GM10248 (cell line): ENCODE data around the gene VASN.

Experiments used
- CTCF ChIA-PET: fragments of 300-600 bp; sonication (Branson Sonifier 250); formaldehyde crosslinking; extraction: SDS; loops from one replicate; lab custom pipeline; 2021; ENCODE audit warnings: antibody characterized with exemption; lab: Yijun Ruan, JAX
- POLR2A ChIA-PET: fragments of 350-650 bp; sonication (Branson Sonifier 250); formaldehyde crosslinking; extraction: SDS; loops from one replicate; lab custom pipeline; 2020; ENCODE audit warnings: antibody characterized with exemption; lab: Yijun Ruan, JAX
- DNase-seq: peaks from one replicate; pipeline ENCODE4 v3.0.0; 2012; ENCODE audit errors: extremely low spot score
- TF ChIP-seq, protein P1 (sequence below): IDR thresholded peaks from 2 replicates; pipeline ENCODE4 v1.5.1; 2012; ENCODE audit warnings: mild to moderate bottlenecking, low read depth; ENCODE audit errors: extremely low read depth, missing control alignments, control extremely low read depth

VASN gene

DNA sequence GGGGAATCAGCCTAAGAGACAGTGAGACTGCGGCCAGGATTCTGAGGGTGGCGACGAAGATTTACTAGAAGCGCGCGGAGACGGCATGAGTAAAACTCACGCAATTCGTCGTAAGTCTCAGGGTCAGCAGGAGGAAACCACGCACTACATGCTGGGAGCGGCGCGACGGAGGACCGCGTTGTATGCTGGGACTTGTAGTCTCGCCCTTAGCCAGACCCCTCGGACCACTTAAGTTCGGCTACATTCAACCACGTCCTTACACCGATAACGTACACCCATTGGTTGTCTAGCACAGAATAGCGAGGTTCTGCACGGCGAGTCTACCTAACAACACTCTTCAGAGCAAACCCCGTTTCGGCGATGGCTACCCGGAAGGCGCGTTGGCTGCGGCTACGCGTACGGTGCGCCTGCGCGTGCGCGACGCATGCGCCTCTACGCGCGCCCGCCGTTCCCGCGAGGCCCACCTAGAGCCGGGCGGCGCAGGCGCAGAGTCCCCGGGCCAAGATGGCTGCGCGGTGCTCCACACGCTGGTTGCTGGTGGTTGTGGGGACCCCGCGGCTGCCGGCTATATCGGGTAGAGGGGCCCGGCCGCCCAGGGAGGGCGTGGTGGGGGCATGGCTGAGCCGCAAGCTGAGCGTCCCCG, 53.9 kb downstream of the VASN start, which contains the start of gene DNAJA3:
Gene DNAJA3 (plus strand): TSS at position 491 of the 643 bp plus-strand sequence. CDS start 14 bp downstream, at position 505.
- TF ChIP-seq, protein P1, sequence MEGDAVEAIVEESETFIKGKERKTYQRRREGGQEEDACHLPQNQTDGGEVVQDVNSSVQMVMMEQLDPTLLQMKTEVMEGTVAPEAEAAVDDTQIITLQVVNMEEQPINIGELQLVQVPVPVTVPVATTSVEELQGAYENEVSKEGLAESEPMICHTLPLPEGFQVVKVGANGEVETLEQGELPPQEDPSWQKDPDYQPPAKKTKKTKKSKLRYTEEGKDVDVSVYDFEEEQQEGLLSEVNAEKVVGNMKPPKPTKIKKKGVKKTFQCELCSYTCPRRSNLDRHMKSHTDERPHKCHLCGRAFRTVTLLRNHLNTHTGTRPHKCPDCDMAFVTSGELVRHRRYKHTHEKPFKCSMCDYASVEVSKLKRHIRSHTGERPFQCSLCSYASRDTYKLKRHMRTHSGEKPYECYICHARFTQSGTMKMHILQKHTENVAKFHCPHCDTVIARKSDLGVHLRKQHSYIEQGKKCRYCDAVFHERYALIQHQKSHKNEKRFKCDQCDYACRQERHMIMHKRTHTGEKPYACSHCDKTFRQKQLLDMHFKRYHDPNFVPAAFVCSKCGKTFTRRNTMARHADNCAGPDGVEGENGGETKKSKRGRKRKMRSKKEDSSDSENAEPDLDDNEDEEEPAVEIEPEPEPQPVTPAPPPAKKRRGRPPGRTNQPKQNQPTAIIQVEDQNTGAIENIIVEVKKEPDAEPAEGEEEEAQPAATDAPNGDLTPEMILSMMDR = no peak
- peak; percentile 98 for DNase-seq
- POLR2A ChIA-PET = no interaction called here
- CTCF ChIA-PET = interaction anchor here (1.0 to 2.1 kb wide), 2 partner anchors 8 to 23 kb away, joined by 3 to 5 read pairs; no protein-coding TSS in a partner anchor

DNA sequence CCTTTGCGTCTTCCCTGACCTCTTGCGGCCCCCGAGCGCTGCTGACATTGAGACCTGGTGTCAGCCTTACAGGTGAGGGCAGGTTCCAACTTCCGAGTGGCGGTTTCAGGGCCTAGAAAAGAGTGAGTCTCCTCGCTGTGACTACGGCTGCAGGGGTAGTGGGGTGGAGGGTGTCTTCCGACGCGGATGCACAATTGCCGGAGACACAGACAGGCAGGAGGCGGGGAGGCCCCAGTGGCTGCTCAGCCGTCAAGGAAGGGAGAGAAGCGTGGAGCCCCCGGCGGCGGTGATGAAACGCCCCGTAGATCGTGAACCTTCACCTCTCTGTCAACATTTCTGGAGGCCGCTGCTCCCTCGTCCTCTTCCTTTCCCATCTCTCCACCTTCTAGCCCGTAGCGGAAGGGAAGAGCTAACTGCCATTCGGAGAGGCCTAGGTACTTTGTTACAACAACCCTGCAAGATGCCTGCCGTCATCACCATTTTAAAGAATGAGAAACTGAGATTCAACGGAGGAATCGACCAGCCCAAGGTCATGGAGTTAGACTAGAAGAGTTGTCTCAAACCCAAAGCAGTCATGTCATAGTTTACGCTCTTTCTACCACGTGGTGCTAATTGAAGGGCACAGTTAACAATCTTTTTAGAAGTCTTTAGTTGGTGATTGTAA, 54.5 kb downstream of the VASN start:
- no peak for DNase-seq
- CTCF ChIA-PET = interaction anchor here (1.0 to 2.1 kb wide), 2 partner anchors 9 to 24 kb away, joined by 3 to 5 read pairs; no protein-coding TSS in a partner anchor
- TF ChIP-seq, protein P1 = no peak
- POLR2A ChIA-PET = no interaction called here

GRCh38 chr16:4426722-4427372, 55.2 kb downstream of the VASN start:
- ChIA-PET CTCF (interaction anchor here (1.0 to 2.1 kb wide), 2 partner anchors 9 to 24 kb away, joined by 3 to 5 read pairs; no protein-coding TSS in a partner anchor), POLR2A (no interaction called here)
- TF ChIP-seq, protein P1 = no peak
- no peak for DNase-seq

- POLR2A ChIA-PET = interaction anchor here (0.8 to 0.9 kb wide), 2 partner anchors 12 to 24 kb away, joined by 4 to 6 read pairs; partner anchors contain the start of gene CORO7
- no peak for DNase-seq
- CTCF ChIA-PET = interaction anchor here (1.5 kb wide), 1 partner anchor 26 kb away, joined by 5 read pairs; no protein-coding TSS in a partner anchor
- TF ChIP-seq, protein P1 = no peak
Measured at GRCh38 chr16:4428500-4428899, 56.9 kb downstream of the VASN start.

DNA sequence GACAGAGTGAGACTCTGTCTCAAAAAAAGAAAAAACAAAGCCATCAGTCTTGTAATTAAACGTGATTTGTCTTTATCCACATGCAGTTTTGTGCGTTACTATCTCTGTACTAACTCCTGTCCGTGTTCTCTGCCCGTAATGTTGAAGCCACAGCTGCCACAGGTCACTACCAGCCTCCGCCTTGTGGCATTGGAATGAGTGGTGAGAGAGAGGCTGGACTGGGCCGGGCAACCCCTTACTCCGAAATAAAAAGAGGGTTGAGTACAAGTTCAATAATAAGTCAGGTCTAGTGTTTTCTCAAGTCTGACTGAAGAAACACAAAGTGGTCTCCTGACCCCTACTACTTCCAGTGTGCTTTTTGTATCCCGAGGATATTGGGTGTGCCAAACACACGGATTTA, 59.4 kb downstream of the VASN start:
- CTCF ChIA-PET = no interaction called here
- no peak for DNase-seq
- POLR2A ChIA-PET = no interaction called here
- TF ChIP-seq, protein P1 = no peak
